GM12878 (cell line): ENCODE data around the gene ELP6. TPM values are rescaled to one million over a fixed set of nuclear protein-coding genes. Genes with fewer than 3 reads are reported as not detected.
A peak's percentile ranks its signal among the peaks of the same experiment; 100 is the strongest.

Source experiments
- ATF3 ChIP-seq: IDR thresholded peaks from 2 replicates; pipeline ENCODE4 v1.6.1; 2011; ENCODE audit warnings: low read depth, mild to moderate bottlenecking, low read length, moderate library complexity, borderline replicate concordance; ENCODE audit errors: extremely low read depth
- ESRRA ChIP-seq: IDR thresholded peaks from 2 replicates; pipeline ENCODE4 v1.6.1; 2012; ENCODE audit warnings: mild to moderate bottlenecking, low read length, improper control_type of control experiment
- EZH2 ChIP-seq: IDR thresholded peaks from 2 replicates; pipeline ENCODE4 v1.6.1; 2012; ENCODE audit warnings: low read depth, mild to moderate bottlenecking, control low read depth, inconsistent platforms, low read length, borderline replicate concordance; ENCODE audit not compliant: control insufficient read depth
- FOS ChIP-seq: IDR thresholded peaks from 3 replicates; pipeline ENCODE4 v1.6.1; 2011; ENCODE audit warnings: borderline replicate concordance; ENCODE audit not compliant: insufficient read length; ENCODE audit errors: extremely low read depth
- HDAC2 ChIP-seq: fragments of 200-600 bp; sonication (generic); IDR thresholded peaks from 2 replicates; pipeline ENCODE4 v1.6.1; 2017
- IRF5 ChIP-seq: fragments of 450-650 bp; IDR thresholded peaks from 2 replicates; pipeline ENCODE4 v1.6.1; 2017; ENCODE audit warnings: borderline replicate concordance
- MEF2A ChIP-seq: IDR thresholded peaks from 2 replicates; pipeline ENCODE4 v1.6.1; 2011; ENCODE audit warnings: low read depth, mild to moderate bottlenecking, low read length, moderate library complexity; ENCODE audit not compliant: insufficient read depth
- MTA2 ChIP-seq: fragments of 450-650 bp; IDR thresholded peaks from 2 replicates; pipeline ENCODE4 v1.6.1; 2016; ENCODE audit warnings: low read depth, mild to moderate bottlenecking, moderate library complexity
- NKRF ChIP-seq: fragments of 450-650 bp; conservative IDR thresholded peaks from 2 replicates; pipeline ENCODE4 v1.6.1; 2017; ENCODE audit warnings: mild to moderate bottlenecking, moderate library complexity
- RBBP5 ChIP-seq: fragments of 200-600 bp; sonication (generic); conservative IDR thresholded peaks from 2 replicates; pipeline ENCODE4 v1.6.1; 2016
- RCOR1 ChIP-seq: conservative IDR thresholded peaks from 2 replicates; pipeline ENCODE4 v1.6.1; 2012; ENCODE audit warnings: low read depth, low read length, improper control_type of control experiment
- RELB ChIP-seq: fragments of 450-650 bp; IDR thresholded peaks from 2 replicates; pipeline ENCODE4 v1.6.1; 2017; ENCODE audit warnings: low read depth, mild to moderate bottlenecking, moderate library complexity
- SIN3A ChIP-seq: IDR thresholded peaks from 2 replicates; pipeline ENCODE4 v1.6.1; 2012; ENCODE audit warnings: low read depth, low read length, improper control_type of control experiment
- SKIL ChIP-seq: fragments of 450-650 bp; IDR thresholded peaks from 2 replicates; pipeline ENCODE4 v1.6.1; 2017; ENCODE audit warnings: mild to moderate bottlenecking, low read depth, inconsistent platforms; ENCODE audit not compliant: poor library complexity, severe bottlenecking
- SMAD1 ChIP-seq: fragments of 450-650 bp; IDR thresholded peaks from 2 replicates; pipeline ENCODE4 v1.6.1; 2018; ENCODE audit warnings: mild to moderate bottlenecking, low read depth; ENCODE audit not compliant: partially characterized antibody
- SMC3 ChIP-seq: IDR thresholded peaks from 2 replicates; pipeline ENCODE4 v1.6.1; 2011; ENCODE audit warnings: low read length, improper control_type of control experiment, borderline replicate concordance
- SP1 ChIP-seq: IDR thresholded peaks from one replicate; pipeline ENCODE4 v1.6.1; 2011; ENCODE audit warnings: low read depth, low read length
- ZBTB11 ChIP-seq: fragments of 450-650 bp; formaldehyde crosslinking; IDR thresholded peaks from 2 replicates; pipeline ENCODE4 v1.5.0; 2022; ENCODE audit warnings: mild to moderate bottlenecking, missing genetic modification characterization
- polyA plus RNA-seq, 11 experiments: library from polyadenylated mRNA; depleted of rRNA in 4 of 11; unstranded in 6 of 11; stranded (reverse) in 5 of 11; fragments of >200 nt; fragmentation: Nextera tagmentation in 4 of 11; fragmentation: Illumina TruSeq in 1 of 11; extraction: Ambion mirVana in 4 of 11; extraction: Trizol in 1 of 11; gene quantifications; 1 replicate in 1 of 11; 2 replicates in 10 of 11; pipeline versions ENCODE4 v1.2.1 to v1.2.3, GENCODE V29; 2011 to 2016; ENCODE audit warnings: inconsistent platforms in 2 of 11, missing spikeins in 2 of 11, low read depth in 1 of 11
- total RNA-seq, 4 experiments: library from RNA; depleted of rRNA in 3 of 4; stranded (reverse); fragments of >200 nt in 3 of 4; fragmentation: Illumina TruSeq in 1 of 4; extraction: Trizol in 1 of 4; gene quantifications; 2 replicates each; pipeline versions ENCODE4 v1.2.1 to v1.2.3, GENCODE V29; 2013 to 2021

The ELP6 gene
- total and polyA plus RNA-seq, 10 of the 15 experiments (the other 5 are each of a cell fraction or from before 2014, with no cell fraction given): 39.5 to 83.3 (median 50.2) TPM

GRCh38 chr3:47513125-47513929, at the start of gene ELP6 (continued):
- TF ChIP-seq RCOR1 (no peak), ESRRA (no peak), SP1 (peak; percentile 48), RBBP5 (no peak), MEF2A (no peak), ATF3 (no peak), HDAC2 (no peak), SMAD1 (peak; percentile 3), EZH2 (no peak), NKRF (peak; percentile 85), RELB (0 out of 2 replicates have a peak, but pooled peaks have one; percentile 54), FOS (no peak), ZBTB11 (CRISPR knock-in tag) (no peak), IRF5 (no peak), SKIL (no peak), SIN3A (no peak; the same call in 1 of the 2 replicates), MTA2 (peak; percentile 72), SMC3 (peak; percentile 33; the same call in 1 of the 2 replicates)
